Caco-2 (cell line): Measurements from ENCODE around the gene KIRREL3. TPM values are rescaled to one million over a fixed set of nuclear protein-coding genes. Genes with fewer than 3 reads are reported as not detected.

Experiments used
- BruUV-seq: library from RNA; stranded (reverse); fragments of 400-500 nt; replicated peaks from 2 replicates; lab custom pipeline; 2021; lab: Mats Ljungman, UMichigan
- CTCF ChIA-PET: fragments of 300-600 bp; sonication (Branson Sonifier 250); formaldehyde crosslinking; loops from one replicate; lab custom pipeline; 2022; ENCODE audit warnings: antibody characterized with exemption; lab: Charles Lee
- POLR2A ChIA-PET: fragments of 300-600 bp; sonication (Branson Sonifier 250); formaldehyde crosslinking; loops from one replicate; lab custom pipeline; 2022; ENCODE audit warnings: antibody characterized with exemption; lab: Charles Lee
- DNase-seq, 2 experiments: peaks; one replicate each; pipeline versions ENCODE4 v3.0.0 to v3.0.0-alpha.2; 2020 to 2022
- H3K27me3 ChIP-seq: replicated peaks from 2 replicates; pipeline ENCODE4 v1.6.0; 2011; ENCODE audit warnings: low read length; ENCODE audit not compliant: control insufficient read depth, insufficient read depth
- H3K36me3 ChIP-seq: 2 replicates; pipeline ENCODE4 v1.5.1; 2011; ENCODE audit warnings: low read length; ENCODE audit not compliant: control insufficient read depth, insufficient read depth
- H3K4me1 ChIP-seq: fragments of 250-450 bp; sonication (Bioruptor Pico); 2 replicates; pipeline ENCODE4 v1.5.1; 2020; ENCODE audit warnings: mild to moderate bottlenecking
- H3K4me3 ChIP-seq: 2 replicates; pipeline ENCODE4 v1.5.1; 2011; ENCODE audit warnings: low read depth, mild to moderate bottlenecking, control low read depth, low read length
- H3K9me3 ChIP-seq: fragments of 250-450 bp; sonication (Bioruptor Pico); 2 replicates; pipeline ENCODE4 v1.5.1; 2020; ENCODE audit warnings: mild to moderate bottlenecking, moderate library complexity
- H3K27ac Mint-ChIP-seq: one replicate; pipeline ENCODE4 v1.8.0; 2022; ENCODE audit warnings: mixed read lengths; ENCODE audit not compliant: unreplicated experiment
- H3K27me3 Mint-ChIP-seq: one replicate; pipeline ENCODE4 v1.8.0; 2022; ENCODE audit warnings: mixed read lengths; ENCODE audit not compliant: insufficient read depth, unreplicated experiment
- H3K36me3 Mint-ChIP-seq: one replicate; pipeline ENCODE4 v1.8.0; 2022; ENCODE audit warnings: mild to moderate bottlenecking, mixed read lengths; ENCODE audit not compliant: insufficient read depth, unreplicated experiment
- H3K4me1 Mint-ChIP-seq: one replicate; pipeline ENCODE4 v1.8.0; 2022; ENCODE audit warnings: low read depth, mixed read lengths; ENCODE audit not compliant: unreplicated experiment
- H3K4me3 Mint-ChIP-seq: one replicate; pipeline ENCODE4 v1.8.0; 2022; ENCODE audit warnings: mild to moderate bottlenecking, moderate library complexity, mixed read lengths; ENCODE audit not compliant: unreplicated experiment
- H3K9me3 Mint-ChIP-seq: one replicate; pipeline ENCODE4 v1.8.0; 2022; ENCODE audit warnings: mixed read lengths; ENCODE audit not compliant: unreplicated experiment
- intact Hi-C: fragments of 100-400 bp; cut with micrococcal nuclease; formaldehyde crosslinking; loops from one replicate; pipeline ENCODE4 v1.10.0; 2022; ENCODE audit not compliant: unreplicated experiment
- total RNA-seq: library from RNA; stranded (reverse); gene quantifications from 2 replicates; pipeline ENCODE4 v1.2.3, GENCODE V29; 2022
- TF ChIP-seq, protein P1 (sequence below), 2 experiments: fragments of 200-600 bp in 1 of 2; IDR thresholded peaks; 1 replicate in 1 of 2; 2 replicates in 1 of 2; pipeline versions ENCODE4 v1.5.1 to v1.8.0; 2011 to 2022; ENCODE audit warnings: antibody characterized with exemption in 1 of 2, control low read depth in 1 of 2, inconsistent platforms in 1 of 2, low read depth in 1 of 2, low read length in 1 of 2, mild to moderate bottlenecking in 1 of 2, moderate library complexity in 1 of 2; ENCODE audit not compliant: insufficient read depth in 1 of 2, severe bottlenecking in 1 of 2, unreplicated experiment in 1 of 2

KIRREL3 gene
- total RNA-seq, 1 experiment from 2014 or later, result not detected

DNA sequence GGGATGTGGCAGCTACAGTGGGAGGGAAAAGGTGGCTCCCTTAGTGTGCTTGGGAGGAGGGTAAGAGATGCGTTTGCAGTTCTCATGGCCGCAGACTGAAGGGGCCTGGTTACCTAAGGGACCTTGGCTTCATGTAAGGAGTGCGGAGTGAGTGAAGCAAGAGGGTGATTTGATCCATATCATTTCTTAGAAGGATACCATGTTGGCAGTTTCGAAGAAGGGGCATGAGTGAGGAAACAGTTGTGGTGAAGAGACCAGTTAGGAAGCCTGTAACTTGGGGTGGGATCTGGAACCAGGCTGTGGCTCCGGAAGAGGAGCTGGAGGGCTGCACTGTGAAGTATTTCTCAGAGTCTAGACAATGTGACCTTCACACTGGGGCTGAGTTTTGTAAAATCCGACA, 600.1 kb downstream of the KIRREL3 start:
- Mint-ChIP-seq H3K36me3 (no peaks in the 10 kb centered on the region), H3K4me3 (no peak overlapping the region), H3K27me3 (no peaks in the 10 kb centered on the region), H3K9me3 (no peaks in the 10 kb centered on the region), H3K27ac (no peak overlapping the region), H3K4me1 (peaks cover 14% of the 10 kb centered on the region)
- peaks cover 2% of the 10 kb centered on the region; the same call in 1 of the 2 replicates for H3K9me3 ChIP-seq
- no peak for DNase-seq
- ChIA-PET POLR2A (no interaction called here), CTCF (no interaction called here)
- BruUV-seq, result no TSS peak
- H3K27me3 ChIP-seq, result no peaks in the 10 kb centered on the region
- peaks cover 30% of the 10 kb centered on the region for H3K4me1 ChIP-seq
- H3K36me3 ChIP-seq, result no peaks in the 10 kb centered on the region; the same call in 1 of the 2 replicates
- intact Hi-C loops, result no loop called here
- H3K4me3 ChIP-seq, result no peak overlapping the region
- TF ChIP-seq, protein P1, sequence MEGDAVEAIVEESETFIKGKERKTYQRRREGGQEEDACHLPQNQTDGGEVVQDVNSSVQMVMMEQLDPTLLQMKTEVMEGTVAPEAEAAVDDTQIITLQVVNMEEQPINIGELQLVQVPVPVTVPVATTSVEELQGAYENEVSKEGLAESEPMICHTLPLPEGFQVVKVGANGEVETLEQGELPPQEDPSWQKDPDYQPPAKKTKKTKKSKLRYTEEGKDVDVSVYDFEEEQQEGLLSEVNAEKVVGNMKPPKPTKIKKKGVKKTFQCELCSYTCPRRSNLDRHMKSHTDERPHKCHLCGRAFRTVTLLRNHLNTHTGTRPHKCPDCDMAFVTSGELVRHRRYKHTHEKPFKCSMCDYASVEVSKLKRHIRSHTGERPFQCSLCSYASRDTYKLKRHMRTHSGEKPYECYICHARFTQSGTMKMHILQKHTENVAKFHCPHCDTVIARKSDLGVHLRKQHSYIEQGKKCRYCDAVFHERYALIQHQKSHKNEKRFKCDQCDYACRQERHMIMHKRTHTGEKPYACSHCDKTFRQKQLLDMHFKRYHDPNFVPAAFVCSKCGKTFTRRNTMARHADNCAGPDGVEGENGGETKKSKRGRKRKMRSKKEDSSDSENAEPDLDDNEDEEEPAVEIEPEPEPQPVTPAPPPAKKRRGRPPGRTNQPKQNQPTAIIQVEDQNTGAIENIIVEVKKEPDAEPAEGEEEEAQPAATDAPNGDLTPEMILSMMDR (IDR thresholded peaks at IDR 0.05; ENCODE audit: insufficient read depth in 1 of 2, low read depth in 1 of 2, low read length in 1 of 2, severe bottlenecking in 1 of 2, unreplicated experiment in 1 of 2), result no peak

DNA sequence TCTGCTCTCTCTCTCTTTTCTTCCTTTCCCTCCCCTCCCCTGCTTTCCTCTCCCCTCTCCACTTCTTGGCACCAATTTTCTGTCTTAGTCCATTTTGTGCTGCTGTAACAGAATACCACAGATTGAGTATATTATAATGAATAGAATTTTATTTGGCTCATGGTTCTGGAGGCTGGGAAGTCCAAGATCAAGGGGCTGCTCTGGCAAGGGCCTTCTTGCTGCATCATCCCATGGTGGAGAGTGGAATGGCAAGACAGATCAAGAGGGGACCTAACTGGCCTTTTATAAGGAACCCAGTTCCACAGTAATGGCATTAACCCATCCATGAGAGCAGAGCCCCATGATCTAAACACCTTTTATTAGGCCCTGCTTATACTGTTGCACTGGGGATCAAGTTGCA, 600.6 kb downstream of the KIRREL3 start:
- ChIA-PET POLR2A (no interaction called here), CTCF (no interaction called here)
- Mint-ChIP-seq H3K27ac (no peak overlapping the region), H3K4me3 (no peak overlapping the region), H3K36me3 (no peaks in the 10 kb centered on the region), H3K9me3 (no peaks in the 10 kb centered on the region), H3K4me1 (peaks cover 9% of the 10 kb centered on the region), H3K27me3 (no peaks in the 10 kb centered on the region)
- no TSS peak for BruUV-seq
- H3K36me3 ChIP-seq, result no peaks in the 10 kb centered on the region; the same call in 1 of the 2 replicates
- TF ChIP-seq, protein P1 (IDR thresholded peaks at IDR 0.05; ENCODE audit: insufficient read depth in 1 of 2, low read depth in 1 of 2, low read length in 1 of 2, severe bottlenecking in 1 of 2, unreplicated experiment in 1 of 2), result no peak
- peaks cover 2% of the 10 kb centered on the region; the same call in 1 of the 2 replicates for H3K9me3 ChIP-seq
- H3K27me3 ChIP-seq, result no peaks in the 10 kb centered on the region
- H3K4me3 ChIP-seq, result no peak overlapping the region
- no peak for DNase-seq
- intact Hi-C loops, result no loop called here
- H3K4me1 ChIP-seq, result peaks cover 26% of the 10 kb centered on the region

DNA sequence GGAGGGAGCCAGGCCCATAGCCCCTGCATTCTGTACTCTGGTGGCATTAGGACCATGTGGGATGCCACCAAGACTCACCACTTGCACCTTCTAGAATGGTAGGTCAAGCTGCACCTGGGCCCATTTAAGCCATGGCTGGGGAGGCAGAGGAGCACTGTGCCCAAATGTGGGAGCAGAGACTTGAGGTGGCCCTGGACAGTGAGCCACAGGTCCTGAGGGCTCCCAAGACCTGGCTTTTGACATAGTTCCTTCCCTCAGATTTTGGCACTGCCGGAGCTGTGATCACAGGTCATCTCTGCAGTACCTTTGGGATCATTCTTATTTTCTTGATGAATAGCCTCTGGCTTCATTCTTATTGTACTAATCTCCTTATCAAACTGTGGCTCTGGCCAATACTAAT, 601.8 kb downstream of the KIRREL3 start:
- no peak for DNase-seq
- intact Hi-C loops, result no loop called here
- TF ChIP-seq, protein P1 (IDR thresholded peaks at IDR 0.05; ENCODE audit: insufficient read depth in 1 of 2, low read depth in 1 of 2, low read length in 1 of 2, severe bottlenecking in 1 of 2, unreplicated experiment in 1 of 2), result no peak
- H3K4me3 ChIP-seq, result no peak overlapping the region
- ChIA-PET CTCF (no interaction called here), POLR2A (no interaction called here)
- BruUV-seq, result no TSS peak
- Mint-ChIP-seq H3K9me3 (no peaks in the 10 kb centered on the region), H3K4me3 (no peak overlapping the region), H3K36me3 (no peaks in the 10 kb centered on the region), H3K27ac (no peak overlapping the region), H3K4me1 (peaks cover 6% of the 10 kb centered on the region), H3K27me3 (no peaks in the 10 kb centered on the region)
- H3K27me3 ChIP-seq, result no peaks in the 10 kb centered on the region
- no peaks in the 10 kb centered on the region for H3K36me3 ChIP-seq
- H3K9me3 ChIP-seq, result peaks cover 2% of the 10 kb centered on the region; the same call in 1 of the 2 replicates
- H3K4me1 ChIP-seq, result peaks cover 13% of the 10 kb centered on the region
